ENCODE data around the gene CRYL1. TPM values are rescaled to one million over a fixed set of nuclear protein-coding genes. Genes with fewer than 3 reads are reported as not detected.

CRYL1 gene
- total and polyA plus RNA-seq, 5 donors from 2014 or later = 16.2 to 55.0 (median 53.6) TPM

DNA sequence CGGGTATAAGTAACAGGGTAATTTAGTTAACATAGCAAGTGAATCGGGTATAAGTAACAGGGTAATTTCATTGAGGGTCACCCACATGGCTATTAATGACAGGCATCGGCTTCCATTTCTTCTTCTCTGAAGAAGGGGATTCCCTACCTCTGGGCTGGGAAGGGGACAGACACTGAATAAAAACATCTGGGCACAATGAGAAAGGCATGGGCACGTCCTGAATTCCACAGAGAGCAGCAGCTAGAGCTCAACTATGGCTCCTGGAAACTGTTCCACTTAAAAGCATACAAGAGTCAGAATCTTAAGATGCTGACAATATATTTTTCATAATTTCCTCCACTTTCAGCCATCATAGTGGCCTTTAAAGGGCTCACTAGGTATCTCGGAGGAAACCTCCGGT lies 51.8 kb downstream of the CRYL1 start:
- no peak overlapping the region for H3K4me3 ChIP-seq (ENCODE audit: low read depth, low read length)

DNA sequence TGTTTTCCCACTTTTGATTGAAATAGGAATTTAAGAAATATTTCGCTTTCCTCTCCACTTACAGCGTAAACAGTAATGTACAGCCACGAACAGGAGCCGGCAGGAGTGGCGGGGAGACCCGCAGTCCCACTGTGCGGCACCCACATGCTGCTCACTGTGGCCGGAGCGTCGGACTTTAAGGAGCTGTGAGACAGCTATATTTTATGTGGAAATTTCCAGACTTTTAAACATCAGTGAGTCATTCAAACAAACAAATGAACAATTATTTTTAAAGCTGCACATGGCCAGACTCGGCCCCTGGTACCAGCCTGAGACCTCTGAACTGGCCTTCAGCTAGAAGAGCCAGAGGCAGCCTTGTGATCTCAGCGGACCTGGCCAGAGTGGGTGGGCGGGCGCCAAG lies 52.5 kb downstream of the CRYL1 start:
- no peaks in the 10 kb centered on the region for H3K27me3 Mint-ChIP-seq
- Histone ChIP-seq H3K4me1 (ENCODE audit: control insufficient read depth, insufficient read depth, low read length, poor library complexity, severe bottlenecking) (peaks cover 31% of the 10 kb centered on the region), H3K9me3 (ENCODE audit: control insufficient read depth in 2 of 2, low read length in 2 of 2) (no peaks in the 10 kb centered on the region), H3K36me3 (ENCODE audit: control insufficient read depth, insufficient read depth, low read length) (no peaks in the 10 kb centered on the region), H3K4me3 (ENCODE audit: low read depth, low read length) (no peak overlapping the region), H3K27me3 (ENCODE audit: control insufficient read depth, insufficient read depth, low read length) (no peaks in the 10 kb centered on the region), H3K27ac (ENCODE audit: insufficient read depth, low read length, poor library complexity, severe bottlenecking) (peak overlapping the region; percentile 86)
- H3K4me1 Mint-ChIP-seq = peaks cover 5 to 49% (median 35%) of the 10 kb centered on the region in 4 donors
- peak overlapping the region; percentile 58 to 99 (median 99) for H3K27ac Mint-ChIP-seq
- no peak overlapping the region for H3K4me3 Mint-ChIP-seq
- no peak for DNase-seq
- H3K36me3 Mint-ChIP-seq = peaks cover 10% of the 10 kb centered on the region
- no peaks in the 10 kb centered on the region for H3K9me3 Mint-ChIP-seq
- no peak for ATAC-seq (ENCODE audit: low read depth in 2 of 2)

More for the DNA sequence above, 51.8 kb downstream of the CRYL1 start:
- Histone ChIP-seq H3K36me3 (ENCODE audit: control insufficient read depth, insufficient read depth, low read length) (no peaks in the 10 kb centered on the region), H3K27ac (ENCODE audit: insufficient read depth, low read length, poor library complexity, severe bottlenecking) (peak overlapping the region; percentile 86), H3K9me3 (ENCODE audit: control insufficient read depth in 2 of 2, low read length in 2 of 2) (no peaks in the 10 kb centered on the region), H3K4me1 (ENCODE audit: control insufficient read depth, insufficient read depth, low read length, poor library complexity, severe bottlenecking) (peaks cover 31% of the 10 kb centered on the region), H3K27me3 (ENCODE audit: control insufficient read depth, insufficient read depth, low read length) (no peaks in the 10 kb centered on the region)
- H3K36me3 Mint-ChIP-seq = peaks cover 4% of the 10 kb centered on the region
- no peaks in the 10 kb centered on the region for H3K9me3 Mint-ChIP-seq
- H3K27ac Mint-ChIP-seq = peak overlapping the region; percentile 22 to 99 (median 99)
- H3K27me3 Mint-ChIP-seq = no peaks in the 10 kb centered on the region
- H3K4me1 Mint-ChIP-seq = peaks cover 5 to 56% (median 36%) of the 10 kb centered on the region in 4 donors
- ATAC-seq (ENCODE audit: low read depth in 2 of 2) (no peak), DNase-seq (no peak)
- H3K4me3 Mint-ChIP-seq = peak overlapping the region in 3 of 4 donors; percentile 8 to 44 (median 42)

DNA sequence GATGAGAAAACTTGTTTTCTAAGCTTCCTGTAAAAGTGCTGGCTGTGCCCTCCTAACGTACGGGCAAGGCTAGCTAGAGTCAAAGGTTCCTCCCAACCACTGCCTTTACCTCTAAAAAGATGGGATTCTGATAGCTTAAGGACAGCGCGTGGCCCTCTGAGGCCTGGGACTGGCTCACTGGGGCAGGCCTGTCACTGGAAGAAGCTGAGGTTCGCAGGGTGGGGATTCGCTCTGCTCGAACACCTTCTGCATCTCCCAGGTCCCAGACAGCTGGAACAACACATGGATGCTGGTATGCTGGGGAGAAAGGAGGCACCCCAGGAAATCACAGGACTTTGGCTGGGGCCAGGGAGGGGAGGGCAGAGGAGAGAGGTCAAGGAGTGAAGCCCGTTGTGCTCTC lies 53.1 kb downstream of the CRYL1 start:
- Histone ChIP-seq H3K4me1 (ENCODE audit: control insufficient read depth, insufficient read depth, low read length, poor library complexity, severe bottlenecking) (peaks cover 31% of the 10 kb centered on the region), H3K27me3 (ENCODE audit: control insufficient read depth, insufficient read depth, low read length) (no peaks in the 10 kb centered on the region), H3K9me3 (ENCODE audit: control insufficient read depth in 2 of 2, low read length in 2 of 2) (no peaks in the 10 kb centered on the region), H3K36me3 (ENCODE audit: control insufficient read depth, insufficient read depth, low read length) (no peaks in the 10 kb centered on the region), H3K4me3 (ENCODE audit: low read depth, low read length) (no peak overlapping the region), H3K27ac (ENCODE audit: insufficient read depth, low read length, poor library complexity, severe bottlenecking) (no peak overlapping the region)
- peaks cover 5 to 49% (median 35%) of the 10 kb centered on the region in 4 donors for H3K4me1 Mint-ChIP-seq
- ATAC-seq (ENCODE audit: low read depth in 2 of 2) (no peak), DNase-seq (no peak)
- H3K27ac Mint-ChIP-seq = peak overlapping the region; percentile 63 to 99 (median 99)
- H3K4me3 Mint-ChIP-seq = peak overlapping the region in 1 of 4 donors; percentile 11
- H3K27me3 Mint-ChIP-seq = no peaks in the 10 kb centered on the region
- peaks cover 12% of the 10 kb centered on the region for H3K36me3 Mint-ChIP-seq
- H3K9me3 Mint-ChIP-seq = no peaks in the 10 kb centered on the region

DNA sequence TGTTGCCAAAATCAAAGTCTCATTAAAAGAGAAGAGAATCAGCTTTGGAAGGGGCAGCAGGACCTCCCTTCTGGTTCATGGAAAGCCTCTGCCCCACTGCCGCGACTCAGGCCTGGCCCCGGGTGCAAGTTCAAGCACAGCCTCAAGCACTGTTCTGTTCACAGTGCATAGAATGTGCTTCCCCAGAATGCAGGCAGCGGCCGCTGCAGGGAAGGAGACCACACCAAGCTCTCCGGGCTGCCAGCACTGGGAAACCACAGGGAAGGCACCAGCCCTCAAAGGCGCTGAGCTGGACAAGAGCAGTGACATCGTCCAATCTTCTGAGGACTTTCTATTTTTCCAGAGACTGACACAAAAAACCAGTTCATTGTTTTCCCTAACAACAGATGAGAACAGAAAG lies 55.5 kb downstream of the CRYL1 start:
- Mint-ChIP-seq H3K9me3 (no peaks in the 10 kb centered on the region), H3K27ac (peak overlapping the region in 2 of 3 donors; percentile 39 to 70), H3K27me3 (no peaks in the 10 kb centered on the region), H3K4me3 (no peak overlapping the region), H3K4me1 (peaks cover 0 to 31% (median 21%) of the 10 kb centered on the region in 4 donors), H3K36me3 (peaks cover 12% of the 10 kb centered on the region)
- peaks cover 7% of the 10 kb centered on the region for H3K4me1 ChIP-seq (ENCODE audit: control insufficient read depth, insufficient read depth, low read length, poor library complexity, severe bottlenecking)
- DNase-seq = no peak
- no peak overlapping the region for H3K27ac ChIP-seq (ENCODE audit: insufficient read depth, low read length, poor library complexity, severe bottlenecking)
- H3K36me3 ChIP-seq (ENCODE audit: control insufficient read depth, insufficient read depth, low read length) = no peaks in the 10 kb centered on the region
- no peaks in the 10 kb centered on the region for H3K9me3 ChIP-seq (ENCODE audit: control insufficient read depth in 2 of 2, low read length in 2 of 2)
- ATAC-seq (ENCODE audit: low read depth in 2 of 2) = no peak
- no peaks in the 10 kb centered on the region for H3K27me3 ChIP-seq (ENCODE audit: control insufficient read depth, insufficient read depth, low read length)
- H3K4me3 ChIP-seq (ENCODE audit: low read depth, low read length) = no peak overlapping the region

DNA sequence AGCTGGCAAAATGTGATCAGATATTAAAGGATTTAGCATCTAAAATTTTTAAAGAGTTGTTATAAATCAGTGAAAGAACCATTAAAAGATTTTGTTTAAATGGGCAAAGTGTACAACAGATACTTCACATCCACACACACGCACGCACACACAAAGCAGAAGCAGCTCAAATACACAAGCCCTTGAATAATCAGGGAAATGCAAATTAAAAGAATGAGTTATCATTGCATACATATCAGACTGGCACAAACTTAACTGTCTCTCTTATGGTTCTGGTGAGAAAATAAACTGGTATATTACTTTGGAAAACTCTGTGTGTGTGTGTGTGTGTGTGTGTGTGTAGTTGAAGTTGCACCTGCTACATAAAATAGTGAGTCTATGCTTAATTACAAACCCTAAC lies 59.3 kb downstream of the CRYL1 start:
- ATAC-seq (ENCODE audit: low read depth in 2 of 2) = no peak
- no peak overlapping the region for H3K27ac ChIP-seq (ENCODE audit: insufficient read depth, low read length, poor library complexity, severe bottlenecking)
- DNase-seq = no peak
- no peaks in the 10 kb centered on the region for H3K9me3 Mint-ChIP-seq
- peaks cover 0 to 23% (median 4%) of the 10 kb centered on the region in 4 donors for H3K4me1 Mint-ChIP-seq
- no peaks in the 10 kb centered on the region for H3K27me3 Mint-ChIP-seq
- no peaks in the 10 kb centered on the region for H3K36me3 ChIP-seq (ENCODE audit: control insufficient read depth, insufficient read depth, low read length)
- H3K36me3 Mint-ChIP-seq = peaks cover 12% of the 10 kb centered on the region
- no peak overlapping the region for H3K4me3 Mint-ChIP-seq
- no peak overlapping the region for H3K4me3 ChIP-seq (ENCODE audit: low read depth, low read length)
- H3K4me1 ChIP-seq (ENCODE audit: control insufficient read depth, insufficient read depth, low read length, poor library complexity, severe bottlenecking) = no peaks in the 10 kb centered on the region
- H3K27me3 ChIP-seq (ENCODE audit: control insufficient read depth, insufficient read depth, low read length) = no peaks in the 10 kb centered on the region
- peak overlapping the region in 1 of 3 donors; percentile 28 for H3K27ac Mint-ChIP-seq
- H3K9me3 ChIP-seq (ENCODE audit: control insufficient read depth in 2 of 2, low read length in 2 of 2) = no peaks in the 10 kb centered on the region

DNA sequence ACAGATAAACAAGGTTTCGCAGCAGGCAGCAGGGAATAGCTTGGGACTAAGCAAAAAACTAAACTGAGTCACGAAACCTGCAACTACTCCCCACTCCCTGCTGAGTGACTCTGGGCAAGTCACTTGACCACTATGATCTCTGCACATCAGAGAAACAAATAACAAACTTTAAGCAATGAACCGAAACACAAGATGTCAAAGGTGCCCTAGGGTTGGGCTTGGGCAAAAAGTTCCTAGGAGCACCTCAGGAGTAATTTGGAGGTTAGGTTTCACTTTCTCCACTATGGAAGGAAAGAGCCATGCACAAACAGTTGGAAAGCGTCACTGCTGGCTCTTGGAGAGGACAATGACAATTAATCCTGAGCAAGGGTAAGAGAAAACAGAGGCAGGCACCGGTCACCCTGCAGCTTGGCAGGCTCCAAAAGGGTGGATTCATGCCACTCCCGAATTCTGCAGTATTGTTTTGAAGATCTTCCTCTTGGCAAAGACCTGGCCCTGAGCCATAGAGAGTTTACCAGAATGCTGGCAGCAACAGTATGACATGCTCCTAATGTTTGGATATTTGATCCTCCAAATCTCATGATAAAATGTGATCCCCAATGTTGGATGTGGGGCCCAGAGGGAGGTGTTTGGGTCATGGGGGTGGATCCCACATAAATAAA lies 60.3 kb downstream of the CRYL1 start:
- H3K9me3 ChIP-seq (ENCODE audit: control insufficient read depth in 2 of 2, low read length in 2 of 2) = no peaks in the 10 kb centered on the region
- peaks cover 8% of the 10 kb centered on the region for H3K36me3 Mint-ChIP-seq
- no peaks in the 10 kb centered on the region for H3K4me1 ChIP-seq (ENCODE audit: control insufficient read depth, insufficient read depth, low read length, poor library complexity, severe bottlenecking)
- no peaks in the 10 kb centered on the region for H3K36me3 ChIP-seq (ENCODE audit: control insufficient read depth, insufficient read depth, low read length)
- H3K27me3 Mint-ChIP-seq = no peaks in the 10 kb centered on the region
- ATAC-seq (ENCODE audit: low read depth in 2 of 2) = no peak
- no peak overlapping the region for H3K27ac ChIP-seq (ENCODE audit: insufficient read depth, low read length, poor library complexity, severe bottlenecking)
- no peak for DNase-seq
- no peaks in the 10 kb centered on the region for H3K9me3 Mint-ChIP-seq
- H3K4me3 Mint-ChIP-seq = no peak overlapping the region
- peak overlapping the region in 2 of 3 donors; percentile 49 to 59 for H3K27ac Mint-ChIP-seq
- H3K4me3 ChIP-seq (ENCODE audit: low read depth, low read length) = no peak overlapping the region
- no peaks in the 10 kb centered on the region for H3K27me3 ChIP-seq (ENCODE audit: control insufficient read depth, insufficient read depth, low read length)
- H3K4me1 Mint-ChIP-seq = peaks cover 0 to 24% (median 5%) of the 10 kb centered on the region in 4 donors

DNA sequence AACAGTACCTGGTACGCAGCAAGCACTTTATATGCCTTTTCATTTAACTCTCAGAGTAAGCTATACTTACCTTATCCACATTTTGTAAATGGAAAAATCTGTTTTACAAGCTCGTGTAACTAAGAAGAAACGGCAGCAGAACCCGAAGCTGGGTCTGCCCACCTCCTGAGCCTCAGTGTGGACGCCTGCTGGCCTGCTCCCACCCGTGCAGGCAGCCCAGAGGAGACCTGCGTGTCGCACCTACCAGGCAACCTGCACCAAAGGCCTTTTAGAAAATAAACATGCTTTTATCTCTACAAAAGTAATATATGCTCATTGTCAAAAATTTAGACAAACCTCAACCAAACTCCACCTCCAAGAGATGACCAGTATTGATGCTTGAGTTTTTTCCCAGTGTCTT lies 62.7 kb downstream of the CRYL1 start:
- Histone ChIP-seq H3K36me3 (ENCODE audit: control insufficient read depth, insufficient read depth, low read length) (no peaks in the 10 kb centered on the region), H3K9me3 (ENCODE audit: control insufficient read depth in 2 of 2, low read length in 2 of 2) (no peaks in the 10 kb centered on the region), H3K4me3 (ENCODE audit: low read depth, low read length) (no peak overlapping the region), H3K4me1 (ENCODE audit: control insufficient read depth, insufficient read depth, low read length, poor library complexity, severe bottlenecking) (peaks cover 4% of the 10 kb centered on the region), H3K27me3 (ENCODE audit: control insufficient read depth, insufficient read depth, low read length) (no peaks in the 10 kb centered on the region), H3K27ac (ENCODE audit: insufficient read depth, low read length, poor library complexity, severe bottlenecking) (no peak overlapping the region)
- Mint-ChIP-seq H3K4me3 (no peak overlapping the region), H3K9me3 (no peaks in the 10 kb centered on the region), H3K27ac (peak overlapping the region in 1 of 3 donors; percentile 56), H3K27me3 (no peaks in the 10 kb centered on the region), H3K4me1 (peaks cover 7 to 27% (median 12%) of the 10 kb centered on the region in 4 donors), H3K36me3 (peaks cover 4% of the 10 kb centered on the region)
- ATAC-seq (ENCODE audit: low read depth in 2 of 2) = no peak
- DNase-seq = no peak

DNA sequence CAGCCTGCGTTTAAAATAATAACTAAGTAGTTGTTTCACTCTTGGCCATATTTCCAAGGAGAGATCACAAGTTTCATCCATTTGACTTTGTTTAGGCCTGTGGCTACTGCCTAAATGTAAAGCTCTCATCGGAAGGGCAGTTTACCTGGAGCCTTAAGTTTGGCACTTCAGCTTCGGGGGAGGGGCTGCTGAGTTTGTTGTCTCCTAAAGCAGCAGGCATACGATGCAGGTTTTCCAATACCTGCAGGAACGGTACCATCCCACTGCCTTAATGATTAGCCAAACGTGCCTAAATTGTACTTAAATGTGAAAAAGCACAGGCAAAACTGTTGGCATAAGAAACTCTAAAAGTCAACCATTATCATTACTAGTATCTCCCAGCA lies 63.1 kb downstream of the CRYL1 start:
- Mint-ChIP-seq H3K27me3 (no peaks in the 10 kb centered on the region), H3K4me3 (no peak overlapping the region), H3K36me3 (peaks cover 4% of the 10 kb centered on the region), H3K9me3 (no peaks in the 10 kb centered on the region), H3K27ac (peak overlapping the region in 1 of 3 donors; percentile 56), H3K4me1 (peaks cover 10 to 31% (median 16%) of the 10 kb centered on the region in 4 donors)
- Histone ChIP-seq H3K4me1 (ENCODE audit: control insufficient read depth, insufficient read depth, low read length, poor library complexity, severe bottlenecking) (peaks cover 8% of the 10 kb centered on the region), H3K27ac (ENCODE audit: insufficient read depth, low read length, poor library complexity, severe bottlenecking) (no peak overlapping the region), H3K27me3 (ENCODE audit: control insufficient read depth, insufficient read depth, low read length) (no peaks in the 10 kb centered on the region), H3K4me3 (ENCODE audit: low read depth, low read length) (no peak overlapping the region), H3K9me3 (ENCODE audit: control insufficient read depth in 2 of 2, low read length in 2 of 2) (no peaks in the 10 kb centered on the region), H3K36me3 (ENCODE audit: control insufficient read depth, insufficient read depth, low read length) (no peaks in the 10 kb centered on the region)
- ATAC-seq (ENCODE audit: low read depth in 2 of 2) (no peak), DNase-seq (no peak)

Data from CD4-positive, CD25-positive, alpha-beta regulatory T cell (primary cell).